Myometrial cell (primary cell): ENCODE results near the gene KRT74. TPM values are rescaled to one million over a fixed set of nuclear protein-coding genes. Genes with fewer than 3 reads are reported as not detected.

Experiments used
- total RNA-seq: library from RNA; depleted of rRNA; stranded (reverse); fragments of >200 nt; gene quantifications from 2 replicates; pipeline ENCODE4 v1.2.3, GENCODE V29; 2015

KRT74 gene
- not detected in 2 replicates for total RNA-seq

DNA sequence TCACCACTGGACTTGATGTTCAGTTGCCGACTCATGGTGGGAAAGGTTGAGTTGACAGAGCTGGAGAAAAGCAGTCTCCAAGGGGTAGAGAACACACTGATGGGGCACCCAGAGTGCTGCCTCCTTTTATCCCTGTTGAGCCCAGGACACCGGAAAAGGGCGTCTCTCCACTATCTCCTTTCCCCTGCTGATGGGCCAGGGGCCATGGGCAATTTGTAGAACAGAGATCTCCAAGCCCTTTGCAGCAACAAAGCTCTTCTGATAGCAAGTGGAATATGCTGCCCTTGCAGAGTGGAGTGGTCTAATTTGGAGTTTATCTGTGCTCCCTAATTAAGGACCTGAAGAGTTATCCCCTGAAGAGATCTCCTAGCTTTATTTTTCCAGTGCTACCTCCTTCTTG, at the start of gene KRT74:
TSS of gene KRT74 (minus strand) at position 101 of the 400 bp plus-strand sequence. CDS start at position 35, 66 bp downstream.

DNA sequence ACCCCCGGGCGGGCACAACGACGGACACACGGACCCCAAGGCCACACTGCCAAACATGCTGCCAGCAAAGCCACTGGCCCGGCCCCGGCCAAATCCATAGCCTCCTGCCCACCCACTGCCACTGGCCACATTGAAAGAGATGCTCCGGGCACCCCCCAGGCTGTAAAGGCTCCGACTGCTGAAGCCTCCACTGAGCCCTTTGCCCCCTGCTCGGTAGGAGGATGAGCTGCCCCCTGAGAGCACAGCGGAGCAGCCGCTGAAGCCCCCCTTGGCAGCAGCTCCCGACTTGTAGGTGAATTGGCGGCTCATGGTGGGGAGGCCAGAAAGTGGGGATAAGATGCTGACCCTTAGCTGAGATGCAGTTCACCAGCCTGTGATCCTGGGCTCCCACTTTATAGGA, 44.6 kb upstream of the KRT74 start, which contains the start of gene KRT73:
TSS of gene KRT73 (minus strand) at position 344 of the 400 bp plus-strand sequence. CDS start at position 309, 35 bp downstream.

DNA sequence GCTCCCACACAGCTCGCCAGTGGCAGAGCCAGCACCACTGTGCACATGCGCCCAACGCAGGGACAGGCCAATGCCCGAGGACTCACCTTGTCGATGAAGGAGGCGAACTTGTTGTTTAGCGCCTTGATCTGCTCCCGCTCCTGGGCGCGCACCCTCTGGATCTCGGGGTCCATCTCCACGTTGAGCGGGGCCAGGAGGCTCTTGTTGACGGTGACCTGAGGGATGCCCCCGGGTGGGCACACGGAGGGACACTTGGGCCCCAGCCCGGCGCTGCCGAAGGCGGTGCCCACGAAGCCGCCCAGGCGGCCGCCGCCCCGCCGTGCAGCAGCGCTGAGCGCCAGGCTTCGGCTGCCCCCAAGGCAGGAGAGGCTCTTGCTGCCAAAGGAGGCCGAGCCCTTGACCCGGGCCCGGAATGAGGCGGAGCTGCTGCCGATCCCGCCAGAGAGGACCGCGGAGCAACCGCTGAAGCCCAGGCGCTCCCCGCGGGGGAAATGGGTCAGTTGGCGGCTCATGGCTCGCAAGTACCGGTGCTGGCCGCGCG, 27.4 kb upstream of the KRT74 start, which contains the start of gene KRT72:
TSS of gene KRT72 (minus strand) at position 523 of the 541 bp plus-strand sequence. CDS start at position 512, 11 bp downstream.

GRCh38 chr12:52552681-52553195, 20.9 kb downstream of the KRT74 start, which contains the start of gene KRT71:
KRT71 (minus strand) TSS chr12:52553145; CDS start chr12:52553077, 68 bp downstream.

GRCh38 chr12:52519826-52520662, 53.6 kb downstream of the KRT74 start, which contains the start of gene KRT5:
KRT5 (minus strand) TSS chr12:52520394; CDS start chr12:52520296, 98 bp downstream.

Other genes with a start within 250 kb of the KRT74 start
- gene KRT85, start 206.4 kb downstream of the KRT74 start, total RNA-seq, result not detected in 2 replicates
- gene KRT84, start 188.2 kb downstream of the KRT74 start, total RNA-seq, result not detected in 2 replicates
- not detected in 2 replicates for gene KRT82, start 167.5 kb downstream of the KRT74 start, total RNA-seq
- not detected in 2 replicates for gene KRT75, start 139.5 kb downstream of the KRT74 start, total RNA-seq
- gene KRT6B, start 121.7 kb downstream of the KRT74 start, total RNA-seq, result not detected in 2 replicates
- not detected in 2 replicates for gene KRT6C, start 100.0 kb downstream of the KRT74 start, total RNA-seq
- not detected in 2 replicates for gene KRT6A, start 80.6 kb downstream of the KRT74 start, total RNA-seq
- gene KRT5, start 53.4 kb downstream of the KRT74 start, total RNA-seq, result not detected in 2 replicates
- not detected in 2 replicates for gene KRT71, start 20.7 kb downstream of the KRT74 start, total RNA-seq
- gene KRT72, start 27.6 kb upstream of the KRT74 start, total RNA-seq, result not detected in 2 replicates
- not detected in 2 replicates for gene KRT73, start 44.7 kb upstream of the KRT74 start, total RNA-seq
- not detected in 2 replicates for gene KRT2, start 78.4 kb upstream of the KRT74 start, total RNA-seq
- not detected in 2 replicates for gene KRT1, start 106.6 kb upstream of the KRT74 start, total RNA-seq
- gene KRT77, start 129.7 kb upstream of the KRT74 start, total RNA-seq, result not detected in 2 replicates
- not detected in 2 replicates for gene KRT76, start 203.5 kb upstream of the KRT74 start, total RNA-seq
- not detected in 2 replicates for gene KRT3, start 222.3 kb upstream of the KRT74 start, total RNA-seq
- gene KRT4, start 240.3 kb upstream of the KRT74 start, total RNA-seq, result not detected in 2 replicates